Measurements from ENCODE around the gene PTPRT.

Gene PTPRT

GRCh38 chr20:42444799-42445198 lies 744.9 kb downstream of the PTPRT start:
- no peak for TF ChIP-seq EZH2 (IDR thresholded peaks at IDR 0.05; ENCODE audit: borderline replicate concordance, low read depth, low read length, severe bottlenecking)
- TF ChIP-seq, protein P1, sequence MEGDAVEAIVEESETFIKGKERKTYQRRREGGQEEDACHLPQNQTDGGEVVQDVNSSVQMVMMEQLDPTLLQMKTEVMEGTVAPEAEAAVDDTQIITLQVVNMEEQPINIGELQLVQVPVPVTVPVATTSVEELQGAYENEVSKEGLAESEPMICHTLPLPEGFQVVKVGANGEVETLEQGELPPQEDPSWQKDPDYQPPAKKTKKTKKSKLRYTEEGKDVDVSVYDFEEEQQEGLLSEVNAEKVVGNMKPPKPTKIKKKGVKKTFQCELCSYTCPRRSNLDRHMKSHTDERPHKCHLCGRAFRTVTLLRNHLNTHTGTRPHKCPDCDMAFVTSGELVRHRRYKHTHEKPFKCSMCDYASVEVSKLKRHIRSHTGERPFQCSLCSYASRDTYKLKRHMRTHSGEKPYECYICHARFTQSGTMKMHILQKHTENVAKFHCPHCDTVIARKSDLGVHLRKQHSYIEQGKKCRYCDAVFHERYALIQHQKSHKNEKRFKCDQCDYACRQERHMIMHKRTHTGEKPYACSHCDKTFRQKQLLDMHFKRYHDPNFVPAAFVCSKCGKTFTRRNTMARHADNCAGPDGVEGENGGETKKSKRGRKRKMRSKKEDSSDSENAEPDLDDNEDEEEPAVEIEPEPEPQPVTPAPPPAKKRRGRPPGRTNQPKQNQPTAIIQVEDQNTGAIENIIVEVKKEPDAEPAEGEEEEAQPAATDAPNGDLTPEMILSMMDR (IDR thresholded peaks at IDR 0.05; ENCODE audit: borderline replicate concordance, extremely low read depth, low read length, poor library complexity, severe bottlenecking): no peak
- Histone ChIP-seq H3K9me3 (ENCODE audit: insufficient read depth, low read length, severe bottlenecking) (no peaks in the 10 kb centered on the region), H3K27me3 (ENCODE audit: insufficient read depth, low read length, poor library complexity) (peaks cover 8% of the 10 kb centered on the region), H3K4me3 (ENCODE audit: low read depth in 1 of 2, low read length in 2 of 2) (no peak overlapping the region), H4K20me1 (ENCODE audit: insufficient read depth, low read length) (no peaks in the 10 kb centered on the region), H3K36me3 (ENCODE audit: insufficient read depth, low read length) (no peaks in the 10 kb centered on the region), H3K27ac (ENCODE audit: low read length) (no peak overlapping the region), H3K4me1 (ENCODE audit: insufficient read depth, low read length) (no peaks in the 10 kb centered on the region), H2AFZ (ENCODE audit: low read depth, low read length) (no peak overlapping the region), H3K4me2 (ENCODE audit: insufficient read depth, low read length) (no peak overlapping the region), H3K79me2 (ENCODE audit: insufficient read depth, low read length) (no peaks in the 10 kb centered on the region), H3K9ac (ENCODE audit: low read depth, low read length) (no peak overlapping the region)
- ATAC-seq (ENCODE audit: insufficient read depth, low read depth) (no peak), DNase-seq (no peak)

GRCh38 chr20:42443200-42443599 lies 746.5 kb downstream of the PTPRT start:
- Histone ChIP-seq H2AFZ (ENCODE audit: low read depth, low read length) (no peak overlapping the region), H4K20me1 (ENCODE audit: insufficient read depth, low read length) (no peaks in the 10 kb centered on the region), H3K4me3 (ENCODE audit: low read depth in 1 of 2, low read length in 2 of 2) (no peak overlapping the region), H3K4me1 (ENCODE audit: insufficient read depth, low read length) (no peaks in the 10 kb centered on the region), H3K79me2 (ENCODE audit: insufficient read depth, low read length) (no peaks in the 10 kb centered on the region), H3K4me2 (ENCODE audit: insufficient read depth, low read length) (no peak overlapping the region), H3K9ac (ENCODE audit: low read depth, low read length) (no peak overlapping the region), H3K27ac (ENCODE audit: low read length) (no peak overlapping the region), H3K27me3 (ENCODE audit: insufficient read depth, low read length, poor library complexity) (peaks cover 8% of the 10 kb centered on the region), H3K36me3 (ENCODE audit: insufficient read depth, low read length) (no peaks in the 10 kb centered on the region), H3K9me3 (ENCODE audit: insufficient read depth, low read length, severe bottlenecking) (no peaks in the 10 kb centered on the region)
- TF ChIP-seq, protein P1 (IDR thresholded peaks at IDR 0.05; ENCODE audit: borderline replicate concordance, extremely low read depth, low read length, poor library complexity, severe bottlenecking): no peak
- no peak for TF ChIP-seq EZH2 (IDR thresholded peaks at IDR 0.05; ENCODE audit: borderline replicate concordance, low read depth, low read length, severe bottlenecking)
- ATAC-seq (ENCODE audit: insufficient read depth, low read depth) (no peak), DNase-seq (no peak)

GRCh38 chr20:42442716-42443115 lies 747.0 kb downstream of the PTPRT start:
- H3K27me3 ChIP-seq (ENCODE audit: insufficient read depth, low read length, poor library complexity): peaks cover 8% of the 10 kb centered on the region
- TF ChIP-seq, protein P1 (IDR thresholded peaks at IDR 0.05; ENCODE audit: borderline replicate concordance, extremely low read depth, low read length, poor library complexity, severe bottlenecking): no peak
- no peak for TF ChIP-seq EZH2 (IDR thresholded peaks at IDR 0.05; ENCODE audit: borderline replicate concordance, low read depth, low read length, severe bottlenecking)
- DNase-seq (no peak), ATAC-seq (ENCODE audit: insufficient read depth, low read depth) (no peak)
- no peaks in the 10 kb centered on the region for H4K20me1 ChIP-seq (ENCODE audit: insufficient read depth, low read length)
- no peak overlapping the region for H3K27ac ChIP-seq (ENCODE audit: low read length)
- H3K4me1 ChIP-seq (ENCODE audit: insufficient read depth, low read length): no peaks in the 10 kb centered on the region
- H3K4me2 ChIP-seq (ENCODE audit: insufficient read depth, low read length): no peak overlapping the region
- H2AFZ ChIP-seq (ENCODE audit: low read depth, low read length): no peak overlapping the region
- H3K4me3 ChIP-seq (ENCODE audit: low read depth in 1 of 2, low read length in 2 of 2): no peak overlapping the region
- H3K79me2 ChIP-seq (ENCODE audit: insufficient read depth, low read length): no peaks in the 10 kb centered on the region
- no peaks in the 10 kb centered on the region for H3K9me3 ChIP-seq (ENCODE audit: insufficient read depth, low read length, severe bottlenecking)
- H3K9ac ChIP-seq (ENCODE audit: low read depth, low read length): no peak overlapping the region
- H3K36me3 ChIP-seq (ENCODE audit: insufficient read depth, low read length): no peaks in the 10 kb centered on the region

GRCh38 chr20:42441864-42442331 lies 747.8 kb downstream of the PTPRT start:
- no peak overlapping the region for H3K4me2 ChIP-seq (ENCODE audit: insufficient read depth, low read length)
- ATAC-seq (ENCODE audit: insufficient read depth, low read depth) (no peak), DNase-seq (no peak)
- TF ChIP-seq, protein P1 (IDR thresholded peaks at IDR 0.05; ENCODE audit: borderline replicate concordance, extremely low read depth, low read length, poor library complexity, severe bottlenecking): no peak
- TF ChIP-seq EZH2 (IDR thresholded peaks at IDR 0.05; ENCODE audit: borderline replicate concordance, low read depth, low read length, severe bottlenecking): no peak
- no peak overlapping the region for H3K9ac ChIP-seq (ENCODE audit: low read depth, low read length)
- no peak overlapping the region for H3K27ac ChIP-seq (ENCODE audit: low read length)
- no peaks in the 10 kb centered on the region for H3K9me3 ChIP-seq (ENCODE audit: insufficient read depth, low read length, severe bottlenecking)
- no peak overlapping the region for H2AFZ ChIP-seq (ENCODE audit: low read depth, low read length)
- H4K20me1 ChIP-seq (ENCODE audit: insufficient read depth, low read length): no peaks in the 10 kb centered on the region
- H3K79me2 ChIP-seq (ENCODE audit: insufficient read depth, low read length): no peaks in the 10 kb centered on the region
- H3K4me1 ChIP-seq (ENCODE audit: insufficient read depth, low read length): no peaks in the 10 kb centered on the region
- peaks cover 8% of the 10 kb centered on the region for H3K27me3 ChIP-seq (ENCODE audit: insufficient read depth, low read length, poor library complexity)
- no peaks in the 10 kb centered on the region for H3K36me3 ChIP-seq (ENCODE audit: insufficient read depth, low read length)
- H3K4me3 ChIP-seq (ENCODE audit: low read depth in 1 of 2, low read length in 2 of 2): no peak overlapping the region
